HG03045 (cell line): ENCODE measurements around the gene GDPGP1.
"Not testable (repeated sequence)": the region's sequence is repeated elsewhere in the genome, so short reads cannot be mapped to it uniquely, and the experiment has no call there.

Source experiments
- ATAC-seq: cut with Tn5 transposase; IDR thresholded peaks from one replicate; pipeline ENCODE4 v1.9.1; 2021; ENCODE audit warnings: mild to moderate bottlenecking, moderate library complexity; ENCODE audit not compliant: unreplicated experiment

The GDPGP1 gene

DNA sequence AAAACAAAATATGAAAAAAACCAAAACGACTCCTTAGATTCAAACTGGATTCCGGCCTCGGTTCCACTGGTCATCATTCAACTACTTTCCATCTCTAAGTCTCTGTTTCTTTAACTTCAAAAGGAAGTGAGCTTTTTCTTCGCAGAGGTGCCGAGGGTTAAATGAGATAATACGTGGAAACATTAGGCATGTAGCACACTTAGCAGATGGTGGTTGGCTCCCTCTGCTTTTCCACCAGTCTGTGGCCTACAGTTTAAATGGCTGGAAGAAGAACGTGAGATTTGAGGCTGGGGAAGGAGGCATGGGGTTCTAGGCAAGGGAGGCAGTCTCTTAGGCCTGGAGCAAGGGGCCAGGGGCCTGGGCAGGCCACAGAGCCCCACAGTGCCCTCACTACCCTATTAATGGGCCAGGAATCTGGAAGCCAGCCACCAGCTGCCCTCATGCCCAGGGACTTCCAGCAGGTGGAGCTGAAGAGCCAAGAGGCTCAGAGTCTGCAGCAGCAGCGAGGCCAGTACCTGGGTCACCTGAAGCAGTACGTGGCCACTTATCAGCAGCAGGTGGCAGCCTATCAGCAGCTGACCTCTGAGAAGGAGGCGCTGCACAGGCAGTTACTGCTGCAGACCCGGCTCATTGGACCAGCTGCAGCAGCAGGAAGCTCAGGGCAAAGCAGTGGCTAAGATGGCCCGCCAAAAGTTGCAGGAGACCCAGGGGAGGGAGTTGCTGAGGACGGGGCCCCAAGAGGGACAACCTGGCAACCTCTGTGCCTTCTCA, 59.2 kb downstream of the GDPGP1 start:
- ATAC-seq, result not testable (repeated sequence)

DNA sequence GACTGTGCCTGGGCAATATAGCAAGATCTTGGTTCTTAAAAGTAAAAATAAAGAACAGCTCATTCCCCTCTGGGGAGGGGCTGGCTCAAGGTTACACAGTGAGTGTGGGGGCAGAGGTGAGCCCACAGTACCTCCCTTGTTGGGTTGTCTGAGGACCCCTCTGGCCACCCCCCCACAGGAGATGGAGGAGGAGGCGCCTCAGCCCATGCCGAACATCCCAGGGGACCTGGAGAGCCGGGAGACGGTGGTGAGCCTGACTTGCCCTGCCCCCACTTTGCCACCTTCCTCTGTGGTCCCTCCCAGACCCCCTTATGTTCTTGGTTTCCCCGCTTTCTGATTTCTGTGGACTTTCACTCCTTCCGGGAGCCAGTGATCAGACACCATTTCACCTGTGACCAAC, 60.1 kb downstream of the GDPGP1 start:
- ATAC-seq, result no peak

DNA sequence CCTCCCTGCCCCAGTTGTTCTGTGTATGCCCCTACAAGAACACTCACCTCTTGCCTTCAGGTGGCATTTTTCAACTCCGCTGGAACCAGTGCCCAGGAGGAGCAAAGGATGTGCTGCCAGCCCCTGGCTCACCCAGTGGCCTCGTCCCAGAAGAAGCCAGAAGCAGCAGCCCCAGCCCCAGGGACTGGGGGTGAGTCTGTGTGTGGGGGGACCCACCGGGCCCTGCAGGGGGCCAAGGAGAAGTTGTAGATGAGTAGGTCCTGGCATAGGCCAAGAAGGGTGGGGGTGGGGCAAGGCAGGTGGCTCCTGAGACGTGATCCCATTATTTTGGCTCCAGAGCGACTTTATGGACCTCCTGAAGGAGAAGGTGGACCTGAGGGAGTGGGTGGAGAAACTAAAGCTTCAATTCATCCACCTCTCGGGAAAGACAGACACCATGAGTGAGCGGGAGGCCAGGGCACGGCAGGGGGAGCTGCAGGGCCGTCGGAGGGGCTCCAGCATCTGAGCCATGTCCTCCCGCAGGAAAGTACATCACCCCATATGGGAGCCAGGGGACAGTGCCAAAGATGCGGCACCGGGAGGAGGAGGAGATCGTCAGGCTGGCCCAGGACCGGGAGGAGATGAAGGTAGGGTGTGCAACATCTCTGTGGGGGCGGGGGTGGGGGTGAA, 60.7 kb downstream of the GDPGP1 start:
- no peak for ATAC-seq

DNA sequence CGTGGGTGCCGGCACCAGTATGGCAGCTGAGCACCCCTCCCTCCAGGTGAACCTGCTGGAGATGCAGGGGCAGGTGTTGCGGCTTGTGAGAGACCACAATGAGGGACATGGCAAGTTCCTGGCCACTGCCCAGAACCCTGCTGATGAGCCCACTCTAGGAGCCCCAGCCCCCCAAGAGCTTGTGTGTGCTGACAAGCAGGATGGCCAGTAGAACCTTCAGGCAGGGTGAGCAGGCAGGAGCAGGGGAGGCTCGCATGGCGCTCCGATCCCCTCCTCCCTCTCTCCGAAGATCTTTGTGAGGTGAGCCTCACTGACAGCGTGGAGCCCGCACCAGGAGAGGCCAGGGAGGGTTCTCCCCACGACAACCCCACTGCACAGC, 61.2 kb downstream of the GDPGP1 start:
- ATAC-seq, result no peak
